GM12865 (cell line): Measurements from ENCODE around the gene DUSP28.

Experiments
- DNase-seq: peaks from one replicate; pipeline ENCODE4 v3.0.0; 2010; ENCODE audit warnings: low read depth
- H3K4me3 ChIP-seq: 2 replicates; pipeline ENCODE4 v1.5.1; 2011; ENCODE audit warnings: mild to moderate bottlenecking, low read depth, low read length, control low read depth
- CTCF ChIP-seq: IDR thresholded peaks from 2 replicates; pipeline ENCODE4 v1.5.1; 2011; ENCODE audit warnings: low read length, control low read depth, low read depth, inconsistent platforms; ENCODE audit not compliant: insufficient read depth; ENCODE audit errors: missing control alignments

The DUSP28 gene

GRCh38 chr2:240570531-240571313, 10.6 kb downstream of the DUSP28 start:
- no peak for TF ChIP-seq CTCF
- no peak for DNase-seq
- no peak overlapping the region for H3K4me3 ChIP-seq

GRCh38 chr2:240571314-240571973, 11.3 kb downstream of the DUSP28 start:
- no peak overlapping the region for H3K4me3 ChIP-seq
- DNase-seq: no peak
- TF ChIP-seq CTCF: no peak

GRCh38 chr2:240572141-240573031, 12.2 kb downstream of the DUSP28 start:
- no peak for TF ChIP-seq CTCF
- H3K4me3 ChIP-seq: no peak overlapping the region

GRCh38 chr2:240573071-240573515, 12.9 kb downstream of the DUSP28 start:
- TF ChIP-seq CTCF: no peak
- no peak overlapping the region for H3K4me3 ChIP-seq
- no peak for DNase-seq

More at GRCh38 chr2:240572141-240573031, 12.2 kb downstream of the DUSP28 start:
- no peak for DNase-seq

GRCh38 chr2:240573516-240574385, 13.6 kb downstream of the DUSP28 start:
- no peak for TF ChIP-seq CTCF
- no peak for DNase-seq
- no peak overlapping the region for H3K4me3 ChIP-seq
